Upper lobe of left lung (tissue), 6 donors: ENCODE measurements around the gene POLR1B. TPM values are rescaled to one million over a fixed set of nuclear protein-coding genes. Genes with fewer than 3 reads are reported as not detected.
"Not testable (repeated sequence)": the region's sequence is repeated elsewhere in the genome, so short reads cannot be mapped to it uniquely, and the experiment has no call there.

Experiments used
- ATAC-seq, 2 donors: fragments of 200-7000 bp; cut with Tn5 transposase; one replicate each; pipeline ENCODE4 v1.9.1; 2022; ENCODE audit warnings: mild to moderate bottlenecking in 2 of 2, moderate library complexity in 2 of 2; ENCODE audit not compliant: low FRiP score in 2 of 2
- DNase-seq, 2 donors: peaks; one replicate each; pipeline ENCODE4 v3.0.0-alpha.2; 2019 to 2020
- H3K27ac ChIP-seq, 4 donors: fragments of 200-600 bp; sonication (generic); one replicate each; pipeline ENCODE4 v1.5.1; 2016 to 2019
- H3K27me3 ChIP-seq, 4 donors: fragments of 200-600 bp; sonication (generic); one replicate each; pipeline ENCODE4 v1.5.1; 2017 to 2019
- H3K36me3 ChIP-seq, 4 donors: fragments of 200-600 bp; sonication (generic); one replicate each; pipeline ENCODE4 v1.5.1; 2016 to 2019
- H3K4me1 ChIP-seq, 4 donors: fragments of 200-600 bp; sonication (generic); one replicate each; pipeline ENCODE4 v1.5.1; 2018 to 2019
- H3K4me3 ChIP-seq, 4 donors: fragments of 200-600 bp; sonication (generic); one replicate each; pipeline ENCODE4 v1.5.1; 2017 to 2019; ENCODE audit warnings: mild to moderate bottlenecking in 2 of 4, moderate library complexity in 1 of 4
- H3K9me3 ChIP-seq, 4 donors: fragments of 200-600 bp; sonication (generic); one replicate each; pipeline ENCODE4 v1.5.1; 2018 to 2019
- CTCF ChIP-seq, 6 experiments: fragments of 450-650 bp in 4 of 6; fragments of 200-600 bp in 2 of 6; sonication (generic) in 2 of 6; IDR thresholded peaks; one replicate each; pipeline ENCODE4 v1.5.1; 2016 to 2019; ENCODE audit warnings: antibody characterized with exemption in 6 of 6
- EP300 ChIP-seq, 4 donors: sonication (generic); formaldehyde crosslinking; IDR thresholded peaks; one replicate each; pipeline ENCODE4 v1.5.1; 2017; ENCODE audit warnings: antibody characterized with exemption in 4 of 4, control low read depth in 2 of 4
- POLR2A ChIP-seq, 4 donors: fragments of 450-650 bp; IDR thresholded peaks; one replicate each; pipeline ENCODE4 v1.5.1; 2016 to 2017; ENCODE audit warnings: antibody characterized with exemption in 4 of 4, mild to moderate bottlenecking in 2 of 4
- POLR2AphosphoS5 ChIP-seq, 2 donors: sonication (generic); formaldehyde crosslinking; IDR thresholded peaks; one replicate each; pipeline ENCODE4 v1.5.1; 2017; ENCODE audit warnings: antibody characterized with exemption in 2 of 2
- WGBS, 2 donors: methylation state at CpG; one replicate each; pipeline ENCODE4 v1.1.5; 2017 to 2018; 5-methylcytosine and 5-hydroxymethylcytosine counted together
- total RNA-seq, 6 donors: library from RNA; depleted of rRNA in 4 of 6; stranded (reverse); fragments of >200 nt in 4 of 6; gene quantifications; one replicate each; pipeline versions ENCODE4 v1.1.0 to v1.2.1, GENCODE V29; 2016 to 2021
- donor health status: DM: no; HTN: no; CAD: no; lungs with moderate emphysema.
- donor health status: DM: no; HTN: yes; CAD: no; lungs with severe emphysema.

The POLR1B gene
- total RNA-seq, 6 donors from 2014 or later: 6.7 to 22.5 (median 14.6) TPM

GRCh38 chr2:112614201-112614840 lies 72.1 kb downstream of the POLR1B start:
- WGBS, 2 donors: 68 to 74% methylated on average over 10 to 13 of the region's 13 CpGs
- no peak for ATAC-seq

DNA sequence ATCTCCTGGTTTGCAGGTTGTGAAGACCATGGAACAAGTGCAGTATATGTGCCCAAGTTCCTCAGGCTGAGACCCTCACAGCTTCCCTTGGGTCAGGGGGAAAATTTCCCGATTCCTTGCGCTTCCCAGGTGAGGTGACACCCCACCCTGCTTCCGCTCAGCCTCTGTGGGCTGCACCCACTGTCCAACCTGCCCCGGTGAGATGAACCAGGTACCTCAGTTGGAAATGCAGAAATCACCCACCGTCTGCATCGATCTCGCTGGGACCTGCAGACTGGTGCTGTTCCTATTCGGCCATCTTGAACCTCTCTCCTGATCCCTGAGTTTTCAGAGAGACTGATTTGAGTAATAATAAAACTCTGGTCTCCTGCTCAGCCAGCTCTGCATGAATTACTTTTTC lies 72.8 kb downstream of the POLR1B start:
- no peak overlapping the region for H3K27ac ChIP-seq
- no peak for TF ChIP-seq CTCF (IDR thresholded peaks at IDR 0.05)
- no peak for TF ChIP-seq EP300 (IDR thresholded peaks at IDR 0.05)
- TF ChIP-seq POLR2A (IDR thresholded peaks at IDR 0.05): no peak
- no peak for TF ChIP-seq POLR2AphosphoS5 (IDR thresholded peaks at IDR 0.05)
- H3K36me3 ChIP-seq: no peaks in the 10 kb centered on the region
- WGBS, 2 donors: 95 to 96% methylated on average over 7 to 8 of the region's 8 CpGs
- no peaks in the 10 kb centered on the region for H3K27me3 ChIP-seq
- DNase-seq: peak in 1 of 2 donors; percentile 8
- H3K9me3 ChIP-seq: no peaks in the 10 kb centered on the region
- no peaks in the 10 kb centered on the region for H3K4me1 ChIP-seq
- no peak for ATAC-seq
- H3K4me3 ChIP-seq: no peak overlapping the region

More at GRCh38 chr2:112614201-112614840, 72.1 kb downstream of the POLR1B start:
- DNase-seq: peak in 1 of 2 donors; percentile 44
- no peaks in the 10 kb centered on the region for H3K27me3 ChIP-seq
- no peak overlapping the region for H3K27ac ChIP-seq
- H3K36me3 ChIP-seq: no peaks in the 10 kb centered on the region
- H3K9me3 ChIP-seq: no peaks in the 10 kb centered on the region
- no peak overlapping the region for H3K4me3 ChIP-seq
- TF ChIP-seq CTCF (IDR thresholded peaks at IDR 0.05) (no peak), POLR2A (IDR thresholded peaks at IDR 0.05) (no peak), EP300 (IDR thresholded peaks at IDR 0.05) (no peak), POLR2AphosphoS5 (IDR thresholded peaks at IDR 0.05) (no peak)
- H3K4me1 ChIP-seq: no peaks in the 10 kb centered on the region

GRCh38 chr2:112615798-112616197 lies 73.5 kb downstream of the POLR1B start:
- 100% methylated on average over 2 of the region's 2 CpGs for WGBS, 2 donors
- peak in 1 of 2 donors; percentile 6 for DNase-seq
- H3K27me3 ChIP-seq, H3K27ac ChIP-seq, H3K9me3 ChIP-seq, H3K4me1 ChIP-seq, H3K36me3 ChIP-seq, ATAC-seq, H3K4me3 ChIP-seq: not testable (repeated sequence)

DNA sequence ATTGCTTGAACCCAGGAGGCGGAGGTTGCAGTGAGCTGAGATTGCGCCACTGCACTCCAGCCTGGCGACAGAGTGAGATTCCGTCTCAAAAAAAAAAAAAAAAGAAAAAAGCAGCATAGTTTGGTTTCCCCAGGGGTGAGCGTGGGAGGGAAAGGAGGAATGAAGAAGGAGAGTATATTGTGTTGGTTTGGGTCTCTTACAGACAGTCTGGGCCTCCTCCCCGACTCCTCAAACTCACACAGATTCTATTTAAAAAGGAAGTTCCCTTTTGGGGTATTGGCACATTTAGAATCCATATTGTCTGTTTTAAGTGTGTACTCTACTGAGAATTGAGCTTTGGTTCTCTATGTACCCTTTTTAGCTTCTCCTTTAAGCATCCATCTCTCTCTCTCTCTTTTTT lies 76.1 kb downstream of the POLR1B start:
- no peak for DNase-seq
- Histone ChIP-seq H3K27ac (no peak overlapping the region), H3K4me3 (no peak overlapping the region), H3K36me3 (no peaks in the 10 kb centered on the region), H3K9me3 (no peaks in the 10 kb centered on the region), H3K4me1 (no peaks in the 10 kb centered on the region), H3K27me3 (no peaks in the 10 kb centered on the region)
- ATAC-seq: peak in 1 of 2 donors; percentile 28
- WGBS, 2 donors: 67 to 83% methylated on average over 6 of the region's 6 CpGs
- no peak for TF ChIP-seq POLR2AphosphoS5 (IDR thresholded peaks at IDR 0.05)
- TF ChIP-seq EP300 (IDR thresholded peaks at IDR 0.05): no peak
- TF ChIP-seq POLR2A (IDR thresholded peaks at IDR 0.05): no peak
- TF ChIP-seq CTCF (IDR thresholded peaks at IDR 0.05): no peak

GRCh38 chr2:112621790-112622527 lies 79.7 kb downstream of the POLR1B start:
- H3K27me3 ChIP-seq: no peaks in the 10 kb centered on the region
- WGBS, 2 donors: 81 to 91% methylated on average over 22 of the region's 22 CpGs
- H3K4me1 ChIP-seq: peaks cover 11 to 29% (median 15%) of the 10 kb centered on the region in 4 donors
- no peak for TF ChIP-seq POLR2A (IDR thresholded peaks at IDR 0.05)
- no peak for TF ChIP-seq EP300 (IDR thresholded peaks at IDR 0.05)
- TF ChIP-seq POLR2AphosphoS5 (IDR thresholded peaks at IDR 0.05): no peak
- no peak overlapping the region for H3K27ac ChIP-seq
- H3K36me3 ChIP-seq: no peaks in the 10 kb centered on the region
- ATAC-seq (no peak), DNase-seq (peak in 1 of 2 donors; percentile 18)
- H3K4me3 ChIP-seq: no peak overlapping the region
- H3K9me3 ChIP-seq: no peaks in the 10 kb centered on the region
